NCI-H524 (cell line): ENCODE results near the gene ANKFN1.

Experiments used
- DNase-seq, 2 experiments: peaks; one replicate each; lab custom pipeline; 2025; lab: John Stamatoyannopoulos, UW

ANKFN1 gene

GRCh38 chr17:56436142-56436541, 282.9 kb downstream of the ANKFN1 start:
- no peak for DNase-seq

DNA sequence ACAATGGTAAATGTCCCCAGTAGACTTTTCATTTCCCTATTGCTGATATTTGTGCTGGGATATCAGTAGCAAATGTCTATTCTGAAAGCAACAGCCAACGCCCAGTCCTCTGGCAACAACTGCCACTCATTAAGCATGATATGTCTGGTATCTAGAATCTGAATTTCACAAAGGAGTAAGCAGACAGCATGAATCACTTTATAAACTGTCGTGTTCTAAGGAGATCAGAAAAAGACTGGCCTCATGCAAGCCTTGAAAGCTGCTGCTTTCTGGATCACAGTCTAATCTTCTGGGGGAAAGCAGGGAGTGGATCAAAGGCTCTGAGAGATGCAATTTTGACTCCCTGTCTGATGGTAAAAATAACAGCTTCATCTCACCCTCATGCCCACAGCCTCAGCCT, 287.1 kb downstream of the ANKFN1 start:
- no peak for DNase-seq

GRCh38 chr17:56441308-56441707, 288.0 kb downstream of the ANKFN1 start:
- no peak for DNase-seq

DNA sequence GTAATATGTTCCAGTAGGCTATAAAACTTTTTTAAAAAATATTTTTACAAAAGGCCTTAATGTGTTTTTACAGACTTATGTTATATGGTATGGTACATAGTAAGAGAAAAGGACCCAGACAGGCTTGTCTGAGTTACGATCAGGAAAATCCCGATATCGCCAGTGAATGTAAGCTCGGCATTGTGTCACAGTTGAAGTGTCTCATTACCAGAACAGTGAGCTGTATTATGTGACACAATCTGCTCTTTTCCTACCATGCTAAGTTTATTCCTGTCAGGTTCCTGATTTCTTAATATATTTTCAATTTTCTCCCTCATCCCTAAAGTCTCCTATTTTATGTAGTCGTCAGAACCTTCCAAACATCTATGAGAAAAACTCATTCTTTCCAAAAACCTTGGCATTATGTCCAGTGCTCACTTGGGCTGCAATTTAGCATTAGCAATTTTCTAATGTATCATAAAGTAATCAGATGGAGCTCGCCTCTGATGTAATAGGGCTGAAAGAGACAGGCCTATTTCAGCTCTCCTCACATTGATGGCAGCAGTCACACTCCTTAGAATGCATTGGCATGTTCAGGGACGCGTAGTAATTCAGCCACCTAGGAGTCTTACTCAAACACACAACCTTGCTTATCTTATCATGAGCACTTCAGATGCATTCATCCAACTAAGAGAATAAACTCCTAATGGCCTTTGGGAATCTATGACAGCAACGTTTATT, 292.6 kb downstream of the ANKFN1 start:
- DNase-seq = no peak

DNA sequence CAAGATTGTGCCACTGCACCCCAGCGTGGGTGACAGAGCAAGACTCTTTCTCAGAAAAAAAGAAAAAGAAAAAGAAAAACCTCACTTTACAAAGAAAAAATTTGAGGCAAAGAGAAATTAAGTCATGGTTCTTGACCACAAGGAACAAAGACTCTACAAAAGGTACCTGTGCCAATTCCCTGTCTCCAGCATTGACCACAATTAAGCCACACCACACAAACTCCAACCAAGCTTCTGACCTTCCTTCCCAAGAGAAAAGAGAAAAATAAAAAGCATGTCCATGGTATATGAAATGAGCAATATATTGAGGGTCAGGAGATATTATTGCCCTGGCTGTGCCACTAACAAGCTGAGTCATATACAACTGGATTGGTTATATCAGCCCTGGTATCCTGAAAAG, 293.9 kb downstream of the ANKFN1 start:
- DNase-seq = no peak

- DNase-seq = no peak
Measured at GRCh38 chr17:56448371-56448770, 295.1 kb downstream of the ANKFN1 start.

- DNase-seq = no peak
Measured at GRCh38 chr17:56449176-56449575, 295.9 kb downstream of the ANKFN1 start.

DNA sequence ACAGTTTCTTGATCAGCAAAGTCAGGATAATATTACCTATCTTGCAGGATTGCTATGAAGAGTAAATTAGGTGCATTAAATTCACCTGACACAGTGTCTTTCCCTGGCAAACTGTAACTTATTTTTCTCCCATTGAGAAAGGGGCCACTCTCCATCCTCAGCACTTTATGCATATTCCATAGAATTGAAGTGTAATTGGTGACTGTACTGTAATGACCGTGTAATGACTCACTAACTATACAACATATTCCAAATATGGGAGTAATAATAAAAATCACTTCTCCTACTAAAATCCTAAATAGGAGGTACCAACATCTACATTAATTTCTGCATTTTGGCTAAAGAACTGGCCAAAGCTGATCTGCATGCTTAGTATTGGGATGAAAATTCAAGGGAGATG, 298.4 kb downstream of the ANKFN1 start:
- DNase-seq = no peak

DNA sequence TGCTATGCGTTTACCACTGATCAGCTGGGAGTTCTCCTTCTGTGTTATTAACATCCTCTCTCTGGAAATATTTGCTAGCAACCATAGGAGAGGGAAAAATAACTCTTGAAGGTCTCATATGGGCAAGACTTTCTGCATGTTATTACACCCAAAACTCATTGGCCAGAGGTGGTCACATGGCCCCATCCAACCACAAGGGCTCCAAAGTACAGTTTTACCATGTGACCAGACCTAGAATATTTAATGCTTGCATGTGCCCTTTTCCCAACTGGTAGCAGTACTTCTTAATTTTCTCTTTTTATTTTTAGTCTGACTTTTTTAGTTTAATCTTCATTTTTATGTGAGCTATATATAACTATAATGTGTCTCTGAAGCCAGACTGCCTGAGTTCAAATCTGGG, 299.2 kb downstream of the ANKFN1 start:
- DNase-seq = no peak

DNA sequence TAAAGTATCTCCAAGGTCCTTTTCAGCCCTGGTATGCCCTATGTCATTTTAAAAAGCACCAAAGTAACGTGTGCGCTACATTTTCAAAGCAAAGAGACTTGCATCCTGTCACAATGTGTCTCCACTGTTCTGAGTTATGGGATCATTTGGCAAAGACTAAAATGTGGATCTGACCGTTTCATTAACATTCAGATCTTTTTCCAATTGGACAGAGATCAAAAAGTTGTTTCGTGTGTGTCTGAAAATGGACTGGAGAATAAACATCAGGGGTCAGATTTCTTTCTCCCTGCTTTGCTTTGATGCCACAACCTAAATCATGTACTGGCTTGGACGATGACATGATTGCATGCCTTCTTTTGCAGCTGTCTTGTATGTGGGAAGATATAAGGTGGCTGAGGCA, 304.2 kb downstream of the ANKFN1 start:
- DNase-seq = no peak

GRCh38 chr17:56465886-56466285, 312.6 kb downstream of the ANKFN1 start:
- no peak for DNase-seq

DNA sequence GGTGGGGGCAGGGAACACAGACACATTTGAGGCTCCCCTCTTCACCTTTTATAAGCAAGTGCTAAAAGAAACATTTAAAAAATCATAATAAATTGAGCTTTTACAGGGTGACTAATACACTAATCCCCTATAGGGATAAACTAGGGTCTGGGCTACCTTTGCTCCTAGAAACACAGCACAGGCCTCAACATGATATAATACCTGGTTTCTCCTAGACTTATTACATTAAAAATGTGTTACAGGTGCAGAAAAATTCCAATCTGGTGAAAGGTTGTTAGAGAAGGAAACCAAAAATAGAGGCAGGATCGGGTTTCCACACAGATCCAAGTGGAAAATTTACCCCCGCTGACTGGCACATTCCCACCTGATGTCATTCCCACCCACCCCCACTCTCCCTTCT, 315.6 kb downstream of the ANKFN1 start:
- no peak for DNase-seq

- DNase-seq = no peak
Measured at GRCh38 chr17:56471696-56472095, 318.4 kb downstream of the ANKFN1 start.

DNA sequence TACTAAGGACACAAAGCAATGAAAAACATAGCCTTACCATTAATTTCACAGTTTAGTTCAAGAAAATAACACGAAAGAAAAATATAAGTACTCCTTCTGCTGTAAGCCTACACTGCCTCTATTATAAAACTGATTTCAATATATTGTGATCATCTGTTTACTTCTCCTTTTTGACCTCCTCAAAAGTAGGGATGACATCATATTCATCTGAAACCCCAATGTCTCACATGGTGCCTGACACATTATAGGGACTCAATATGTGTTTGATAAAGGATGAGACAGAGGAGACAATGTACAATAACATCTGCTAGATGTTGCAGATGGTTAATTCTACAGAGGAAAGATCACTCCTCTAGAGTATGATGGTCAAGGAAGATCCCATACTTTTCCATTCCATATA, 321.8 kb downstream of the ANKFN1 start:
- no peak for DNase-seq

- peak; percentile 20 to 52 for DNase-seq
Measured at GRCh38 chr17:56478836-56479447, 325.7 kb downstream of the ANKFN1 start.

DNA sequence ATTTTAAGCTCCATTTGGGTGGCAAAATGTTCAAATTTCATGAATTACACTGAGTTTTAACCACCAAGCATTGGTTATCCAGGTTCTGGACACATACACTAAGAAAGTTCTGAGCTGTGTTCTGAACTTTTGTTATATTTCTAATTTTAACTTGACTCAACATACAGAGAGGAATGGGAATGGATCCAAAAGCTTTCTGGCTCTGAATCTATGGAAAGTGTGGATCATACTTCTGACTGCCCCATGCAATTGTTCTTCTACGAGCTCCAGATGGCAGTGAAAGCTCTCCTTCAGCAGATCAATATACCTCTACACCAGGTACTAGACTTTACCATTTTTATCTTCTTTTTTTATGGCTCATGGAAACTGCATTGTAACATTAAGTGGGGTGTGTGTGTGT, 327.2 kb downstream of the ANKFN1 start:
- DNase-seq = peak in 1 of 2 experiments; percentile 9

- peak; percentile 2 to 79 for DNase-seq
Measured at GRCh38 chr17:56481659-56482058, 328.4 kb downstream of the ANKFN1 start.

DNA sequence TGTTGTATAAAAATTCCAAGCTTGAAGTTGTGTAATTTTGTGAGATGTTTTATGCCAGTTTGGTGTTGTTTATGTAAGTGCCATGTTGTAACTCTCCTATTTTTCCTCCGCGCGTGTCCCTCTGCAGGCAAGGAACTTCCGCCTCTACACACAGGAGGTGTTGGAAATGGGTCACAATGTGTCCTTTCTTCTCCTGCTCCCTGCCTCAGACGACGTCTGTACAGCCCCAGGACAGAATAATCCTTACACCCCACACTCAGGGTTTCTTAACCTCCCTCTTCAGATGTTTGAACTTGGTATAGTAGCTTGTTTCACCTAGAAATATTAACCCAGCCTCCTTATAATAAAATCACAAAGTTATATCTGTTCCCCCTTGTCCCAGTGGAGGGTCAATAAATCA, 329.0 kb downstream of the ANKFN1 start:
- DNase-seq = no peak

DNA sequence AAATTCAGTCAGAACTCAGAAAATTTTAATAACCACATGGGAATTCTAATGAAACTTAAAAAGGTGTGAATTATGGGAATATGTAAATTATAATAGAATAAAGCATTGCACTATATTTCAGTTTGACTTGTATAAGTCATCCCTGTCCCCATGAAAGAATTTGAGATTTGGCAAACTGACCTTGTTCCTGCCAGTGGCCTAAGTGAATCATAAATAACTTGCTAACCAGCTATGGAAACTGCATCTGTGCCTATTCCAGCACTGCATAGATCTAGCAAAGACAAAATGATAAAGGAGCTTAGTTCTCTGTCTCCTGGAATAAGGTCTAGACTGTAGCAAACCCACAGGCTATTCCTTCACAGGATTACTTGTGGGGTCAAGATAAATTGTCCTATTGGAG, 333.5 kb downstream of the ANKFN1 start:
- DNase-seq = no peak

GRCh38 chr17:56488800-56489199, 335.5 kb downstream of the ANKFN1 start:
- DNase-seq = peak; percentile 67 to 92

GRCh38 chr17:56489980-56490379, 336.7 kb downstream of the ANKFN1 start:
- DNase-seq = no peak

- DNase-seq = no peak
Measured at GRCh38 chr17:56495556-56495955, 342.3 kb downstream of the ANKFN1 start.

DNA sequence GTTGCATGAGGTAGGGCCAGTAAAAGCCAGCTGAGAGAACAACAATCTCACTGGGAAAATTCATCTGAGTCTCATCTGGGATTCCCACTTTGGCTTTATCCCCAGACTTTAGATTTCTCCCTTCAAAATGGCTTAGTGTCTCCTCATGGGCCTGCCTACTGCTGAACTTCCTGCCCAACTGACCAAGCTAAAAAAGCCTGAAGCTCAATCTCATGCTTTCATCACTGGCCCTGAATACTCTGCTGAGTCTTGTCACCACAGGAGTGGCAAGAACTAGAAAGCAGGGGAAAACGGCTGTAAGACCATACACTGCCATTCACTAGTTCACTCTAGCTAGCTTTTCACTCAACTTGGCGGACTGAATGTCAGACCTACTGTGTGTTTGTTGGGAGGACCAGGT, 343.9 kb downstream of the ANKFN1 start:
- no peak for DNase-seq

GRCh38 chr17:56499799-56500388, 346.6 kb downstream of the ANKFN1 start:
- DNase-seq = peak in 1 of 2 experiments; percentile 65
